IPS DF 6.9 (cell line): Measurements from ENCODE around the gene SLC12A8.
A peak's percentile ranks its signal among the peaks of the same experiment; 100 is the strongest.

Experiments
- DNase-seq: peaks from one replicate; pipeline ENCODE4 v3.0.0-alpha.2; 2013; ENCODE audit warnings: low read depth, low spot score
- H3K27ac ChIP-seq: one replicate; pipeline ENCODE4 v1.5.1; 2013; ENCODE audit warnings: low read length, control low read depth
- H3K27me3 ChIP-seq: 2 replicates; pipeline ENCODE4 v1.6.1; 2013; ENCODE audit warnings: mild to moderate bottlenecking, low read length; ENCODE audit not compliant: control insufficient read depth, insufficient read depth
- H3K36me3 ChIP-seq: 2 replicates; pipeline ENCODE4 v1.6.1; 2013; ENCODE audit warnings: low read length; ENCODE audit not compliant: control insufficient read depth, insufficient read depth
- H3K4me1 ChIP-seq: 2 replicates; pipeline ENCODE4 v1.6.1; 2013; ENCODE audit warnings: low read length; ENCODE audit not compliant: control insufficient read depth, insufficient read depth
- H3K4me3 ChIP-seq: 2 replicates; pipeline ENCODE4 v1.5.1; 2013; ENCODE audit warnings: mild to moderate bottlenecking, low read length
- H3K9me3 ChIP-seq: 2 replicates; pipeline ENCODE4 v1.6.1; 2013; ENCODE audit warnings: low read length, inconsistent platforms; ENCODE audit not compliant: control insufficient read depth, insufficient read depth
- WGBS: extraction: QIAGEN DNeasy Blood & Tissue Kit; methylation state at CpG from one replicate; pipeline ENCODE4 v1.1.7; 2013; ENCODE audit warnings: mixed read lengths, missing lambda C conversion rate; ENCODE audit not compliant: insufficient read length, insufficient coverage; 5-methylcytosine and 5-hydroxymethylcytosine counted together

SLC12A8 gene

DNA sequence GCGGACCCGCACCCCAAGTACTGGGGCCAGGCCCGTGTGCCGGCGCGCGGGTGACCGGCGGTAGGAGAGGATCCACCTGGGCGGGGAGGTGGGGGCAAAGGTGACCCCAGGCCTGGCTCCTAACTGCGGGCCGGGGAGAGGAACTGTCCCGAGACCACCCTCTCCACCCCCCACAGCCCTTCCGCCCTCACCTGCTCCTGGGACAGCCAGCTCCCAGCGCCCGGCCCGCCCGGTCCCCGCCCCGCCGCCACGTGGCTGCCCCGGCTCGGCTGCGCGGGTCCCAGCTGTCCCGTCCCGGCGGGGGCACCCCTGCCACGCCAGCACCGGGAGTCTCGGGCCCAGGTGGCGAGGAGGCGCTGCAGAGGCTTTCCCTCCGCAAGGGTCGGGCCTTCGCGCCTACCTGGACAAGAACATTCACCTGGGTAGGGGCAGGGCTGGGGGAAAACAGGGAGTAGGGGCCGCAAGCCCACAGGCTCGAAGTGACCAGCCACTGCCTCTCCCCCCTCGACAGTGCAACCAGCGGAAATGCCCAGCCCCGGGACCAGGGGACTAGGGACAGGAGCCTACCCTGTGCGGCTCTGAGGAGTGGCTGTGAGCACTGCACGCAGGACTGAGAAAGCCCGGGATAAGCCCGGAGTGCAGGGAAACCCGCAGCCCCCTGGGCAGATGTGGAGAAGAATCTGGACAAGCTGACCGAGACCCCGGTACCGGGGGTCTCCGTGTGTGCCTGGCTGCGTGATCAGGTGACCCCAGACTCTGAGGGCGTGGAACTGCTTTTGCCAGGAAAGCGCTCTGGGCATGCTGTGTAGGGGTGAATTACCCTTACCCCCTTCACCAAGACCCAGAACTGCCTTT is at the start of gene SLC12A8:
Gene SLC12A8, minus strand, starts transcription at position 240 of the 855 bp plus-strand sequence. CDS start 1,399 bp downstream, outside the sequence.
- Histone ChIP-seq H3K4me1 (peaks cover 4% of the 10 kb centered on the region), H3K9me3 (no peaks in the 10 kb centered on the region), H3K27me3 (no peaks in the 10 kb centered on the region; the same call in 1 of the 2 replicates), H3K27ac (no peak within 1 kb of the TSS), H3K4me3 (peak within 1 kb of the TSS; percentile 67), H3K36me3 (no peaks in the 10 kb centered on the region)
- no peak for DNase-seq
- WGBS, result no CpG with 5 or more reads among the region's 55 CpGs

DNA sequence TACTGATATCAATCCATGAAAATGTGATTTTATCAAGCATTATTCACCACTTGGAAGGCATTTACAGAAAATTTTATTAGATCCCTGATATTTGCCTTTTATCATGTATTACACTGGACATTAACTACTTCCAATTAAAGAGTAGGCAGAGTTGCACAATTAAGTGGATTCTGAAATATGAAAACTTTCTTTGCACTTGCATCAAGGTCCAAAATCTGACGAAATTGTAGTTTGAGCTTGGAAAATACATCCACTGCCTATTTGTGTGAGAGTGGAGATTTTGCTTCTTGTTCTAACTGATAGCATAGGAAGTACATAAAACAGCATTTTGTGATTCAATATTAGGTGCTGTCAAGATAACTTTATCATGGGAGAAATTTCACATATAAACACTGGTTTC is 49.6 kb upstream of the SLC12A8 start:
- H3K4me1 ChIP-seq, result no peaks in the 10 kb centered on the region
- no peak overlapping the region for H3K27ac ChIP-seq
- DNase-seq, result no peak
- WGBS, result no CpG with 5 or more reads among the region's 1 CpG
- H3K27me3 ChIP-seq, result no peaks in the 10 kb centered on the region
- H3K36me3 ChIP-seq, result no peaks in the 10 kb centered on the region
- no peak overlapping the region for H3K4me3 ChIP-seq
- no peaks in the 10 kb centered on the region for H3K9me3 ChIP-seq

DNA sequence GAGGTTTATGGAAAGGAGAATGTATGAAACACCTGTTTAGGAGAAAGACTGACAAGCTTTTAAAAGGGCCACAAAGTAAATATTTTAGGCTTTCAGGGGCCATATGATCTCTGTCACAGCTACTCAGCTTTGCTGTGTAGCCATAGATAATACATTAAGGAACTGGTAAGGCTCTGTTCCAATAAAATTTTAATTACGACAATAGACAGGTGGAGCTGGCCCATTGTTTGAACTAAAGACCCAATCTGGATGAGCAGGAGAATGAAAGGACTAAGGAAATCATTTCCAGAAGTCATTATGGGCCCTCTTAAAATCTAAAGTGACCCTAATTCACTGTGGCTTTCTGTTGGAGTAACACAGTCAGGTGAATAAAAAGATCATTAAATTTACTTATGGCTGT is 48.5 kb upstream of the SLC12A8 start:
- WGBS, result no CpG with 5 or more reads among the region's 1 CpG
- DNase-seq, result no peak
- Histone ChIP-seq H3K4me1 (no peaks in the 10 kb centered on the region), H3K36me3 (no peaks in the 10 kb centered on the region), H3K4me3 (no peak overlapping the region), H3K9me3 (no peaks in the 10 kb centered on the region), H3K27me3 (no peaks in the 10 kb centered on the region), H3K27ac (no peak overlapping the region)

GRCh38 chr3:125260158-125260557 is 47.6 kb upstream of the SLC12A8 start:
- no peak overlapping the region for H3K27ac ChIP-seq
- no CpG with 5 or more reads among the region's 2 CpGs for WGBS
- H3K4me1 ChIP-seq, result no peaks in the 10 kb centered on the region
- no peaks in the 10 kb centered on the region for H3K9me3 ChIP-seq
- H3K36me3 ChIP-seq, result no peaks in the 10 kb centered on the region
- H3K4me3 ChIP-seq, result no peak overlapping the region
- H3K27me3 ChIP-seq, result no peaks in the 10 kb centered on the region
- no peak for DNase-seq

DNA sequence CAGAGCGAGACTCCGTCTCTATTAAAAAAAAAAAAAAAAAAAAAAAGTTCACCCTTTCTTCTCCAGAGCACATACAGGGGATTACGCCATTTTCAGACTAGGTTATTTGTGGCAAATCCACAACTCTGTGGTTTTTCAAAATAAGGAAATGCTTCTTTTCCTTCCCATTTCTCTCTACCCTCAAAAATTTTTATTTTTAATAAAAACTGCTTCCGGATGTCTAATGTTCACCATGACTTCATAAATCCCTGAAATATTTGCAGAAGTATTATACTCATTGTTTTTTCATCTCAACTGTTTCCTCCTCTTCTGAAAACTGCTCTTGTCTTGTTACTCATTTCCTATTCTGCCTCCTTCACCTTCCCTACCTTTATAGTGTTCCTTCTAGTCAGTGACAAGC is 45.0 kb upstream of the SLC12A8 start:
- DNase-seq, result no peak

DNA sequence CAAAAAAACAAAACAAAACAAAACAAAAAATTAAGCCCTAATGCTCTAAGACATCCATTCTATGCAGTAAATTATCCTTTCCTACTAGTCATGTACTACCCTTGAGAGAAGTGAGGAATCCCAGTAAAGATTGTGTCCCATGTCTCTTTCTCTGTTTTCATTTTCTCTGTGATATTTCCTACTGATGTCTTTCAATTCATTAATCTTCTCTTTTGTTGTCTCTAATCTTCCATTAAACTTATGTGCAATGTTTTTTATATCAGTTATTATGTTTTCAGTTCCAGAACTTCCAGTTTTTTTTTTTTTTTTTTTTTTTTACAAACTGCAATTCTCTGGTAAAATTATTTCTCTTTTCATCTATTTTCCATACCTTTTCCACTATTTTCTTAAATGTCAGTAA is 44.1 kb upstream of the SLC12A8 start:
- no peaks in the 10 kb centered on the region for H3K9me3 ChIP-seq
- no peaks in the 10 kb centered on the region for H3K4me1 ChIP-seq
- no peaks in the 10 kb centered on the region for H3K36me3 ChIP-seq
- no peaks in the 10 kb centered on the region for H3K27me3 ChIP-seq
- no peak overlapping the region for H3K4me3 ChIP-seq
- no peak overlapping the region for H3K27ac ChIP-seq
- no peak for DNase-seq

More for the DNA sequence above, 45.0 kb upstream of the SLC12A8 start:
- Histone ChIP-seq H3K4me1 (no peaks in the 10 kb centered on the region), H3K9me3 (no peaks in the 10 kb centered on the region), H3K4me3 (no peak overlapping the region), H3K36me3 (no peaks in the 10 kb centered on the region), H3K27me3 (no peaks in the 10 kb centered on the region), H3K27ac (no peak overlapping the region)
- WGBS, result 100% methylated on average over 1 of the region's 4 CpGs

DNA sequence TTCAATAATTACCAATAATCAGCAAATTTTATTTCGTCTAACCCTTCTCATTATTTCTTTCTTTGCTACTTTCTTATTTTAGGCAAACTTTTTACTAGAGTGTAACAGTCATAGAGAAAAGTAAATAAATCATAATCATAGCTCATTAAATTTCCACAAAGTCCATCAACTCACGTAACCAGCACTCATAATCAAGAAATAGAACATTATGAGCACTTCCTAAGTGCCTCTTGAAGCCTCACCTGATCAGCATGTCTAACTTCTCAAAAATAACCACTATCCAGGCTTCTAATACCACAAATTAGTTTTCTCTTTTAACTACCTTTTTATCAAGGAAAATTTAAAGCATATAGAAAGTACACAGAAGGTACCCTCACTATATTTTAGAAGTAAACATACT is 38.4 kb upstream of the SLC12A8 start:
- no peak overlapping the region for H3K4me3 ChIP-seq
- no peaks in the 10 kb centered on the region for H3K4me1 ChIP-seq
- WGBS, result 100% methylated on average over 1 of the region's 2 CpGs
- no peak overlapping the region for H3K27ac ChIP-seq
- no peaks in the 10 kb centered on the region for H3K9me3 ChIP-seq
- DNase-seq, result no peak
- no peaks in the 10 kb centered on the region for H3K36me3 ChIP-seq
- H3K27me3 ChIP-seq, result no peaks in the 10 kb centered on the region

GRCh38 chr3:125246237-125246636 is 33.7 kb upstream of the SLC12A8 start:
- no peaks in the 10 kb centered on the region for H3K27me3 ChIP-seq
- no peak for DNase-seq
- H3K36me3 ChIP-seq, result no peaks in the 10 kb centered on the region
- H3K4me3 ChIP-seq, result no peak overlapping the region
- H3K9me3 ChIP-seq, result no peaks in the 10 kb centered on the region
- H3K4me1 ChIP-seq, result no peaks in the 10 kb centered on the region
- no CpG with 5 or more reads among the region's 1 CpG for WGBS
- no peak overlapping the region for H3K27ac ChIP-seq

GRCh38 chr3:125245521-125245920 is 33.0 kb upstream of the SLC12A8 start:
- no peak overlapping the region for H3K4me3 ChIP-seq
- H3K27ac ChIP-seq, result no peak overlapping the region
- no peak for DNase-seq
- no peaks in the 10 kb centered on the region for H3K4me1 ChIP-seq
- H3K27me3 ChIP-seq, result no peaks in the 10 kb centered on the region
- H3K36me3 ChIP-seq, result no peaks in the 10 kb centered on the region
- H3K9me3 ChIP-seq, result no peaks in the 10 kb centered on the region

- no CpG with 5 or more reads among the region's 4 CpGs for WGBS
- no peaks in the 10 kb centered on the region for H3K27me3 ChIP-seq
- H3K4me1 ChIP-seq, result no peaks in the 10 kb centered on the region; the same call in 1 of the 2 replicates
- no peak overlapping the region for H3K4me3 ChIP-seq
- no peaks in the 10 kb centered on the region for H3K9me3 ChIP-seq
- no peak overlapping the region for H3K27ac ChIP-seq
- H3K36me3 ChIP-seq, result no peaks in the 10 kb centered on the region
- no peak for DNase-seq
These were observed 27.9 kb upstream of the SLC12A8 start for GRCh38 chr3:125240496-125240895.

GRCh38 chr3:125239266-125239665 is 26.7 kb upstream of the SLC12A8 start:
- WGBS, result no CpG with 5 or more reads among the region's 3 CpGs
- H3K36me3 ChIP-seq, result no peaks in the 10 kb centered on the region
- no peaks in the 10 kb centered on the region; the same call in 1 of the 2 replicates for H3K4me1 ChIP-seq

More at GRCh38 chr3:125239266-125239665, 26.7 kb upstream of the SLC12A8 start:
- DNase-seq, result no peak
- H3K4me3 ChIP-seq, result no peak overlapping the region
- H3K9me3 ChIP-seq, result no peaks in the 10 kb centered on the region
- no peaks in the 10 kb centered on the region for H3K27me3 ChIP-seq
- H3K27ac ChIP-seq, result no peak overlapping the region
